ENCODE results near the gene CPSF4.

CPSF4 gene

GRCh38 chr7:99408379-99409191 is 30.2 kb upstream of the CPSF4 start, which contains the start of the genes BUD31 and PDAP1 (continued):
- TF ChIP-seq BCL11B (tag by site-specific recombination; IDR thresholded peaks at IDR 0.05; ENCODE audit: low read depth), result peak; percentile 90
- TF ChIP-seq REST (tag by site-specific recombination; IDR thresholded peaks at IDR 0.05), result peak; percentile 44
- peak; percentile 96 for TF ChIP-seq ZNF629 (tag by site-specific recombination; IDR thresholded peaks at IDR 0.05)
- peak; percentile 58 for TF ChIP-seq ZBTB26 (tag by site-specific recombination; optimal IDR thresholded peaks at IDR 0.05)
- TF ChIP-seq ZNF362 (tag by site-specific recombination; IDR thresholded peaks at IDR 0.05), result no peak
- TF ChIP-seq ZBTB8A (tag by site-specific recombination; IDR thresholded peaks at IDR 0.05), result peak; percentile 70; the same call in 1 of the 2 replicates
- TF ChIP-seq ZBTB48 (tag by site-specific recombination; IDR thresholded peaks at IDR 0.05), result no peak
- no peak for TF ChIP-seq ZNF221 (tag by site-specific recombination; IDR thresholded peaks at IDR 0.05; ENCODE audit: borderline replicate concordance)
- TF ChIP-seq WT1 (tag by site-specific recombination; IDR thresholded peaks at IDR 0.05), result no peak
- TF ChIP-seq HIC1 (tag by site-specific recombination; IDR thresholded peaks at IDR 0.05), result peak; percentile 81
- TF ChIP-seq KLF1 (tag by site-specific recombination; IDR thresholded peaks at IDR 0.05), result peak; percentile 63
- 0 out of 2 replicates have a peak, but pooled peaks have one; percentile 55 for TF ChIP-seq ZSCAN5A (tag by site-specific recombination; IDR thresholded peaks at IDR 0.05)
- TF ChIP-seq KLF16 (tag by site-specific recombination; IDR thresholded peaks at IDR 0.05), result peak; percentile 60
- peak; percentile 55 for TF ChIP-seq ZNF341 (tag by site-specific recombination; IDR thresholded peaks at IDR 0.05; ENCODE audit: low read depth)
- TF ChIP-seq ZBTB6 (tag by site-specific recombination; IDR thresholded peaks at IDR 0.05), result peak; percentile 57
- TF ChIP-seq ZNF10 (tag by site-specific recombination; IDR thresholded peaks at IDR 0.05), result 0 out of 2 replicates have a peak, but pooled peaks have one; percentile 20
- peak; percentile 74; the same call in 1 of the 2 replicates for TF ChIP-seq ZNF600 (tag by site-specific recombination; IDR thresholded peaks at IDR 0.05)
- peak; percentile 40; the same call in 1 of the 2 replicates for TF ChIP-seq PRDM10 (tag by site-specific recombination; IDR thresholded peaks at IDR 0.05)
- 0 out of 2 replicates have a peak, but pooled peaks have one; percentile 12 for TF ChIP-seq OVOL3 (tag by site-specific recombination; IDR thresholded peaks at IDR 0.05)
- peak; percentile 61; the same call in 1 of the 2 replicates for TF ChIP-seq ZNF24 (tag by site-specific recombination; IDR thresholded peaks at IDR 0.05)
- peak; percentile 23; the same call in 1 of the 2 replicates for TF ChIP-seq PRDM6 (tag by site-specific recombination; IDR thresholded peaks at IDR 0.05)
